H1 (cell line): ENCODE results near the gene IRF2BP2. TPM values are rescaled to one million over a fixed set of nuclear protein-coding genes. Genes with fewer than 3 reads are reported as not detected.

Experiments
- CTCF ChIA-PET: fragments of 300-600 bp; sonication (Branson Sonifier 250); formaldehyde crosslinking; loops from one replicate; lab custom pipeline; 2021; ENCODE audit not compliant: partially characterized antibody; lab: Charles Lee
- POLR2A ChIA-PET: fragments of 300-600 bp; sonication (Branson Sonifier 250); formaldehyde crosslinking; loops from one replicate; lab custom pipeline; 2021; ENCODE audit warnings: inconsistent platforms; ENCODE audit not compliant: partially characterized antibody; lab: Charles Lee
- DNase-seq, 2 experiments: peaks; one replicate each; pipeline versions ENCODE4 v3.0.0 to v3.0.0-alpha.2; 2010 to 2022; ENCODE audit warnings: low spot score in 2 of 2, low read depth in 1 of 2, mixed read lengths in 1 of 2
- FAIRE-seq: peaks from 2 replicates; lab custom pipeline; 2011; peaks lifted over from hg19 to GRCh38; lab: Jason Lieb, UNC
- H2AFZ ChIP-seq: 2 replicates; pipeline ENCODE4 v1.8.1; 2012; ENCODE audit warnings: low read length, inconsistent platforms
- H2AK5ac ChIP-seq: 2 replicates; pipeline ENCODE4 v1.6.1; 2013; ENCODE audit warnings: low read depth, low read length
- H2BK120ac ChIP-seq: replicated peaks from 2 replicates; pipeline ENCODE3; 2013; ENCODE audit warnings: low read depth, low read length, inconsistent platforms
- H2BK12ac ChIP-seq: 2 replicates; pipeline ENCODE4 v1.6.1; 2013; ENCODE audit warnings: low read depth, low read length
- H2BK15ac ChIP-seq: 2 replicates; pipeline ENCODE4 v1.6.1; 2013; ENCODE audit warnings: low read length
- H2BK20ac ChIP-seq: 2 replicates; pipeline ENCODE4 v1.6.1; 2013; ENCODE audit warnings: low read length
- H2BK5ac ChIP-seq: 2 replicates; pipeline ENCODE4 v1.6.1; 2013; ENCODE audit warnings: low read depth, low read length
- H3K14ac ChIP-seq: 2 replicates; pipeline ENCODE4 v1.6.1; 2013; ENCODE audit warnings: inconsistent platforms; ENCODE audit not compliant: insufficient read length
- H3K18ac ChIP-seq: 2 replicates; pipeline ENCODE4 v1.6.1; 2013; ENCODE audit warnings: low read length; ENCODE audit errors: extremely low read depth
- H3K23ac ChIP-seq: 2 replicates; pipeline ENCODE4 v1.6.1; 2013; ENCODE audit warnings: inconsistent platforms; ENCODE audit not compliant: insufficient read length
- H3K23me2 ChIP-seq: 2 replicates; pipeline ENCODE4 v1.6.1; 2013; ENCODE audit warnings: low read depth, low read length
- H3K27ac ChIP-seq: 2 replicates; pipeline ENCODE4 v1.6.1; 2011; ENCODE audit warnings: low read depth, low read length, inconsistent platforms
- H3K27me3 ChIP-seq, 4 experiments: replicated peaks in 1 of 4; 1 replicate in 1 of 4; 2 replicates in 3 of 4; pipeline versions ENCODE4 v1.6.1 to v1.8.1; 2011 to 2013; ENCODE audit warnings: low read length in 3 of 4, mild to moderate bottlenecking in 3 of 4, inconsistent platforms in 2 of 4, mixed read lengths in 2 of 4, moderate library complexity in 1 of 4; ENCODE audit not compliant: control insufficient read depth in 3 of 4, insufficient read depth in 3 of 4; ENCODE audit errors: extremely low read depth in 1 of 4
- H3K36me3 ChIP-seq, 4 experiments: 2 replicates each; pipeline versions ENCODE4 v1.6.1 to v1.8.1; 2011 to 2013; ENCODE audit warnings: mild to moderate bottlenecking in 4 of 4, low read length in 3 of 4, moderate library complexity in 2 of 4, control low read depth in 1 of 4, inconsistent platforms in 1 of 4; ENCODE audit not compliant: insufficient read depth in 4 of 4, control insufficient read depth in 2 of 4
- H3K4ac ChIP-seq: replicated peaks from 2 replicates; pipeline ENCODE3; 2013; ENCODE audit warnings: low read length, low read depth, mixed read lengths, inconsistent platforms; ENCODE audit not compliant: insufficient read length
- H3K4me1 ChIP-seq, 4 experiments: replicated peaks in 1 of 4; 1 replicate in 1 of 4; 2 replicates in 3 of 4; pipeline versions ENCODE4 v1.6.1 to v1.8.1; 2011 to 2013; ENCODE audit warnings: low read length in 3 of 4, inconsistent platforms in 2 of 4, mixed read lengths in 1 of 4; ENCODE audit not compliant: insufficient read depth in 4 of 4, control insufficient read depth in 3 of 4
- H3K4me2 ChIP-seq, 2 experiments: 2 replicates each; pipeline versions ENCODE4 v1.6.1 to v1.8.1; 2011 to 2013; ENCODE audit warnings: low read depth in 2 of 2, low read length in 2 of 2, control low read depth in 1 of 2, inconsistent platforms in 1 of 2, mild to moderate bottlenecking in 1 of 2; ENCODE audit not compliant: insufficient read depth in 1 of 2
- H3K4me3 ChIP-seq, 4 experiments: fragments of 200-600, 300-600 bp in 1 of 4; sonication (generic), shearing (Covaris generic), sonication (Bioruptor Twin) in 1 of 4; 2 replicates each; pipeline versions ENCODE4 v1.5.1 to v1.8.1; 2011 to 2016; ENCODE audit warnings: low read length in 4 of 4, low read depth in 3 of 4, control low read depth in 2 of 4, inconsistent platforms in 2 of 4, mild to moderate bottlenecking in 2 of 4, mixed read lengths in 1 of 4, moderate library complexity in 1 of 4; ENCODE audit not compliant: insufficient read depth in 2 of 4; ENCODE audit errors: extremely low read depth in 1 of 4
- H3K56ac ChIP-seq: replicated peaks from 2 replicates; pipeline ENCODE3; 2013; ENCODE audit warnings: low read depth, mild to moderate bottlenecking, mixed read lengths, low read length, inconsistent platforms; ENCODE audit not compliant: insufficient read length
- H3K79me1 ChIP-seq: 2 replicates; pipeline ENCODE4 v1.6.1; 2013; ENCODE audit warnings: low read depth, low read length, control low read depth
- H3K79me2 ChIP-seq, 2 experiments: 2 replicates each; pipeline versions ENCODE4 v1.6.1 to v1.8.1; 2012 to 2013; ENCODE audit warnings: low read length in 2 of 2, mild to moderate bottlenecking in 2 of 2, inconsistent platforms in 1 of 2; ENCODE audit not compliant: insufficient read depth in 2 of 2, control insufficient read depth in 1 of 2
- H3K9ac ChIP-seq, 4 experiments: replicated peaks in 1 of 4; 1 replicate in 1 of 4; 2 replicates in 3 of 4; pipeline versions ENCODE4 v1.6.1 to v1.8.1; 2011 to 2013; ENCODE audit warnings: low read depth in 3 of 4, low read length in 3 of 4, control low read depth in 2 of 4, mild to moderate bottlenecking in 2 of 4, moderate library complexity in 2 of 4, inconsistent platforms in 1 of 4; ENCODE audit errors: extremely low read depth in 1 of 4
- H3K9me3 ChIP-seq, 2 experiments: 2 replicates each; pipeline versions ENCODE4 v1.6.1 to v1.8.1; 2012 to 2013; ENCODE audit warnings: mild to moderate bottlenecking in 2 of 2, moderate library complexity in 2 of 2, control low read depth in 1 of 2, inconsistent platforms in 1 of 2, low read depth in 1 of 2, low read length in 1 of 2, mixed read lengths in 1 of 2; ENCODE audit not compliant: insufficient read depth in 2 of 2
- H4K20me1 ChIP-seq, 2 experiments: replicated peaks in 1 of 2; 2 replicates each; pipeline versions ENCODE3 to v1.8.1; 2011 to 2013; ENCODE audit warnings: inconsistent platforms in 2 of 2, low read length in 2 of 2, mild to moderate bottlenecking in 1 of 2; ENCODE audit not compliant: insufficient read depth in 2 of 2, control insufficient read depth in 1 of 2
- H4K5ac ChIP-seq: 2 replicates; pipeline ENCODE4 v1.6.1; 2013; ENCODE audit warnings: low read length, low read depth, mixed read lengths, inconsistent platforms; ENCODE audit not compliant: insufficient read length
- H4K8ac ChIP-seq: 2 replicates; pipeline ENCODE4 v1.8.0; 2013; ENCODE audit warnings: mild to moderate bottlenecking, moderate library complexity, low read length, inconsistent platforms; ENCODE audit not compliant: insufficient read depth; ENCODE audit errors: extremely low read depth
- H4K91ac ChIP-seq: replicated peaks from 2 replicates; pipeline ENCODE3; 2013; ENCODE audit warnings: low read length, mixed read lengths, inconsistent platforms; ENCODE audit not compliant: insufficient read length
- E2F6 ChIP-seq: IDR thresholded peaks from 2 replicates; pipeline ENCODE4 v1.6.1; 2012; ENCODE audit warnings: inconsistent platforms
- GTF2F1 ChIP-seq: IDR thresholded peaks from 2 replicates; pipeline ENCODE4 v1.6.1; 2012; ENCODE audit warnings: low read depth, low read length, improper control_type of control experiment, borderline replicate concordance
- RAD21 ChIP-seq, 2 experiments: IDR thresholded peaks in 1 of 2; conservative IDR thresholded peaks in 1 of 2; 2 replicates each; pipeline ENCODE4 v1.6.1; 2011; ENCODE audit warnings: low read depth in 2 of 2, low read length in 2 of 2, improper control_type of control experiment in 1 of 2, inconsistent platforms in 1 of 2, mild to moderate bottlenecking in 1 of 2, moderate library complexity in 1 of 2
- SP4 ChIP-seq: IDR thresholded peaks from 2 replicates; pipeline ENCODE4 v1.6.1; 2012; ENCODE audit warnings: low read length, inconsistent platforms
- SRF ChIP-seq: IDR thresholded peaks from 2 replicates; pipeline ENCODE4 v1.6.1; 2011; ENCODE audit warnings: mild to moderate bottlenecking, low read depth, low read length, moderate library complexity
- TBP ChIP-seq: IDR thresholded peaks from 2 replicates; pipeline ENCODE4 v1.6.1; 2011; ENCODE audit warnings: low read depth, low read length, improper control_type of control experiment
- ZNF274 ChIP-seq: IDR thresholded peaks from 2 replicates; pipeline ENCODE4 v1.7.0; 2012; ENCODE audit warnings: low read length, borderline replicate concordance; ENCODE audit errors: extremely low read depth
- WGBS, 2 experiments: shearing (Covaris generic) in 1 of 2; methylation state at CpG; one replicate each; pipeline versions ENCODE4 v1.1.6 to v1.1.7; 2013 to 2015; ENCODE audit warnings: low lambda C conversion rate in 2 of 2, mixed read lengths in 2 of 2, inconsistent platforms in 1 of 2, low coverage in 1 of 2, missing lambda C conversion rate in 1 of 2; ENCODE audit not compliant: insufficient replicate concordance in 2 of 2, insufficient coverage in 1 of 2, insufficient read length in 1 of 2; ENCODE audit errors: extremely low coverage in 1 of 2, missing lambda C conversion rate in 1 of 2; 5-methylcytosine and 5-hydroxymethylcytosine counted together
- polyA plus RNA-seq, 7 experiments: library from polyadenylated mRNA; depleted of rRNA in 3 of 7; stranded (reverse) in 5 of 7; unstranded in 2 of 7; fragments of >200 nt in 5 of 7; fragments of 200-250 nt in 2 of 7; gene quantifications; 1 replicate in 5 of 7; 2 replicates in 1 of 7; 4 replicates in 1 of 7; pipeline versions ENCODE4 v1.2.1 to v1.2.3, GENCODE V29; 2011 to 2013; ENCODE audit warnings: missing spikeins in 2 of 7, mixed read lengths in 2 of 7
- total RNA-seq: library from RNA; stranded (reverse); fragmentation: NEBNext Ultra II Directional; extraction: Animal tissue kit (Norgen Biotek cat#: 25700); gene quantifications from 2 replicates; pipeline ENCODE4 v1.2.1, GENCODE V29; 2021
- TF ChIP-seq, protein P1 (sequence below): IDR thresholded peaks from 2 replicates; pipeline ENCODE4 v1.6.1; 2012; ENCODE audit warnings: low read length, inconsistent platforms

The IRF2BP2 gene
- total and polyA plus RNA-seq, 2 of the 8 experiments (the other 6 are each of a cell fraction or from before 2014, with no cell fraction given), result 24.9 to 67.5 TPM

DNA sequence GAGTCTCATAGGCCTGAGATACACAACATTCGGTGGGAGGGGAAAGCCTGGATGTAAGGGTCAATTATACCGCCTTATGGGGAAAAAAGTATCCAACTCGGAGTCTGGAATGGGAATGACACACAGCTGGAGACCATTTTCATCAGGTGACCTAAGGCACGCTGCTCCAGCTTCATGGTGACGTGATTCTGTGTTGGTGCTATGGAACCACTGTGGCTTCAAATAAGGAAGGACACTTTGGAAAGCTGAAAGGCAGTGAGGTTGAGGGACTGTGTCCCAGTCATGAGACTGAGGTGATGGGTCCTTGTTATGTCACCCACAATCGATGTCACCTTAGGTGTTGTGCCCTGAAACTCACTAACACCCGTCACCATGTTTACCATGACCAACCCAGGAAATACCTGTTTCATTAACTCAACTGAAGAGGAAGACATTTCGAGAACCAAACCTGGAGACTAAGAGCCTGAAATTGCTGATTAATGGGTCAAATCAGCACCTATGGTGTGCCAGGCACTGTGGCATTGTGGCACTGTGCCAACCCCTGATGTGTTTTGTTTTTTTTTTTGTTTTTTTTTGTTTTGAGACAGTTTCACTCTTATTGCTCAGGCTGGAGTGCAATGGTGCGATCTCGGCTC is 54.5 kb downstream of the IRF2BP2 start:
- POLR2A ChIA-PET, result no interaction called here
- Histone ChIP-seq H3K18ac (no peak overlapping the region), H3K79me2 (no peaks in the 10 kb centered on the region), H3K9me3 (no peaks in the 10 kb centered on the region), H2AFZ (no peak overlapping the region), H3K79me1 (no peaks in the 10 kb centered on the region), H3K56ac (no peak overlapping the region), H4K20me1 (no peaks in the 10 kb centered on the region), H2AK5ac (no peak overlapping the region), H3K4me1 (peaks cover 0 to 3% (median 0%) of the 10 kb centered on the region in 4 experiments; a peak in 1 of 7 replicates), H3K27ac (no peak overlapping the region), H4K91ac (no peak overlapping the region), H2BK5ac (no peak overlapping the region), H3K23ac (no peak overlapping the region), H3K4me3 (no peak overlapping the region), H3K23me2 (no peaks in the 10 kb centered on the region), H2BK12ac (no peak overlapping the region), H2BK15ac (no peak overlapping the region), H2BK20ac (no peak overlapping the region), H3K36me3 (no peaks in the 10 kb centered on the region), H3K4me2 (no peak overlapping the region), H4K5ac (no peak overlapping the region), H3K4ac (no peak overlapping the region), H3K14ac (no peak overlapping the region), H3K27me3 (no peaks in the 10 kb centered on the region), H4K8ac (no peak overlapping the region), H3K9ac (no peak overlapping the region), H2BK120ac (no peak overlapping the region)
- CTCF ChIA-PET, result interaction anchor here (1.1 kb wide), 1 partner anchor 14 kb away, joined by 3 read pairs; no protein-coding TSS in a partner anchor
- FAIRE-seq, result no peak
- no peak for DNase-seq
- 94% methylated on average over 10 of the region's 10 CpGs; no CpG with 5 or more reads in 1 of the 2 experiments for WGBS, 2 experiments
- TF ChIP-seq, protein P1, sequence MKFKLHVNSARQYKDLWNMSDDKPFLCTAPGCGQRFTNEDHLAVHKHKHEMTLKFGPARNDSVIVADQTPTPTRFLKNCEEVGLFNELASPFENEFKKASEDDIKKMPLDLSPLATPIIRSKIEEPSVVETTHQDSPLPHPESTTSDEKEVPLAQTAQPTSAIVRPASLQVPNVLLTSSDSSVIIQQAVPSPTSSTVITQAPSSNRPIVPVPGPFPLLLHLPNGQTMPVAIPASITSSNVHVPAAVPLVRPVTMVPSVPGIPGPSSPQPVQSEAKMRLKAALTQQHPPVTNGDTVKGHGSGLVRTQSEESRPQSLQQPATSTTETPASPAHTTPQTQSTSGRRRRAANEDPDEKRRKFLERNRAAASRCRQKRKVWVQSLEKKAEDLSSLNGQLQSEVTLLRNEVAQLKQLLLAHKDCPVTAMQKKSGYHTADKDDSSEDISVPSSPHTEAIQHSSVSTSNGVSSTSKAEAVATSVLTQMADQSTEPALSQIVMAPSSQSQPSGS, result no peak
- TF ChIP-seq TBP (no peak), ZNF274 (no peak), E2F6 (no peak), SP4 (no peak), SRF (no peak), GTF2F1 (no peak), RAD21 (IDR thresholded peaks at IDR 0.05 in 1 of 2, conservative IDR thresholded peaks at IDR 0.05 in 1 of 2; ENCODE audit: low read depth in 2 of 2, low read length in 2 of 2) (no peak)
